HG02610 (cell line): ENCODE measurements around the gene CLIC4.
"Not testable (repeated sequence)": the region's sequence is repeated elsewhere in the genome, so short reads cannot be mapped to it uniquely, and the experiment has no call there.

Experiments used
- ATAC-seq: cut with Tn5 transposase; IDR thresholded peaks from one replicate; pipeline ENCODE4 v1.9.1; 2021; ENCODE audit warnings: mild to moderate bottlenecking, moderate library complexity; ENCODE audit not compliant: unreplicated experiment

The CLIC4 gene

DNA sequence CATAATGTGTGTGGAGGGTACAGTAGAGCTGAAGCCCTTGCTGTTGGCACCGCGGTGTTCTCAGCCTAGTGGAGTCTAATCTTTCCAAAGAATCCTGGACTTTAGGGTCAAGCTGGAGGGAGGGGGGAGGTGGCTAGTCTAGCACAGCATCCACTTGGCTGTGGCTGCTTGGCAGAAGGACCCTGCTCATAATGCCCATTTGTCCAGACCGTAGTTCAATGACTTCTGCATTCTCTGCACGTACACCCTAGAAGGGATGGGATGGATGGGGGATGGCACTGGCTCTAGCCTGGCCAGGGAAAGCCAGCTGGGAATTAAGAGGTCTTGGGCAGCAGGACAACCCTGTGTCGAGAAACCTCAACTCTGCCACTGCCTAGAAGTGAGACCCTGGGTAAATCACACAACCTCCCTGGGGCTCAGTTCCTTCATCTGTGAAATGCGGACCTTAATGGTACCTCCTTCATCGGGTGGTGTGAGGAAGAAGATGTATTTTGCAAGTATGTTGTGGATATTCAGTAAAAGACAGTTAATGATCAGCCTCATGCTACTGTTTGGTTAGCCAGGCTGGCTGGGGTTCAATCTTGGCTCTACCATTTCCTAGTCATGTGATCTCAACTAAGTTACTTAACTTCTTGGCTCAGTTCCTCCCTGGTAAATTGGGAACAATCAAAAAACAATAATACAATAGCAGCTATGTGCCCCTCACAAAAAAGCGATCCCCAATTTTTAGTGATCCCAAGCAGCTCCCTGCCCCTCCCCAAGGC lies 27.2 kb upstream of the CLIC4 start:
- no peak for ATAC-seq

DNA sequence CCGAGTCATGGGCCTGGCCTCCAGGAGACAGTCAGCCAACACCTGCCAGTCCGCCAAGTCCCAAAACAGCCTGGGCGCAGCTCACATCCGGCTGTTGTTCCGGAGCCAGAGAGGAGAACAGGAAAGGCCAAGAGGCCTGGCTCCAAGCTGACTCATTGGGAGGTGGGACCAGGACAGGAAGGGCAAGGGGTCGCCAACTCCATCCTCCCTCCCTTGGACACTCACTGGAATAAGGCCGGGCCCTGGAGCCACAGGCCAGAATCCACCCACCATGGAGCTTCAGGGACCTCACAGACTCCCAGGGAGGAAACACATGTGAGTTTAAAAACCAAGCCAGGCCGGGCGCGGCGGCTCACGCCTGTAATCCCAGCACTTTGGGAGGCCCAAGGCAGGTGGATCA lies 25.1 kb upstream of the CLIC4 start:
- ATAC-seq, result no peak

DNA sequence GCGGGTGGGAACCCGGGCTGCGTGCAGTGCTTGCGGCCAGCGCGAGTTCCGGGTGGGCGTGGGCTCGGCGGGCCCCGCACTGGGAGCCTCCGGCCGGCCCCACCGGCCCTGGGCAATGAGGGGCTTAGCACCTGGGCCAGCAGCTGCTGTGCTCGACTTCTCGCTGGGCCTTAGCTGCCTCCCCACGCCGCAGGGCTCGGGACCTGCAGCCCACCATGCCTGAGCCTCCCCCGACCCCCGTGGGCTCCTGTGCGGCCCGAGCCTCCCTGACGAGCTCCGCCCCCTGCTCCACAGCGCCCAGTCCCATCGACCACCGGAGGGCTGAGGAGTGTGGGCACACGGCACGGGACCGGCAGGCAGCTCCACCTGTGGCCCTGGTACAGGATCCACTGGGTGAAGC lies 23.7 kb upstream of the CLIC4 start:
- ATAC-seq, result no peak

DNA sequence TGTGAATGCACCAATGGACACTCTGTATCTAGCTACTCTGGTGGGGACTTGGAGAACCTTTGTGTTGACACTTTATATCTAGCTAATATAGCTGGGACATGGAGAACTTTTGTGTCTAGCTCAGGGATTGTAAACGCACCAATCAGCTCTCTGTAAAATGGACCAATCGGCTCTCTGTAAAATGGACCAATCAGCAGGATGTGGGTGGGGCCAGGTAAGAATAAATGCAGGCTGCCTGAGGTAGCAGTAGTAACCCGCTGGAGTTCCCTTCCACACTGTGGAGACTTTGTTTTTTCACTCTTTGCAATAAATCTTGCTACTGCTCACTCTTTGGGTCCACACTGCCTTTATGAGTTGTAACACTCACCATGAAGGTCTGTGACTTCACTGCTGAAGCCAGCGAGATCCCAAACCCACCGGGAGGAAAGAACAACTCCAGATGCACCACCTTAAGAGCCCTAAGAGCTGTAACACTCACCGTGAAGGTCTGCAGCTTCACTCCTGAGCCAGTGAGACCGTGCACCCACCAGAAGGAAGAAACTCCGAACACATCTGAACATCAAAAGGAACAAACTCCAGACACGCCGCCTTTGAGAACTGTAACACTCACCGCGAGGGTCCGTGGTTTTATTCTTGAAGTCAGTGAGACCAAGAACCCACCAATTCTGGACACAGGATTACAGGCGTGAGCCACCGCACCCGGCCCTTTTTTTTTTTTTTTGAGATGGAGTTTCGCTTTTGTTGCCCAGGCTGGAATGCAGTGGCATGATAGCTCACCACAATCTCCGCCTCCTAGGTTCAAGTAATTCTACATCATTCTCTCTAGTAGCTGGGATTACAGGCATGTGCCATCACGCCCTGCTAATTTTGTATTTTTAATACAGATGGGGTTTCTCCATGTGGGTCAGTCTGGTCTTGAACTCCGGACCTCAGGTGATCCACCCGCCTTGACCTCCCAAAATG lies 22.9 kb upstream of the CLIC4 start:
- not testable (repeated sequence) for ATAC-seq

DNA sequence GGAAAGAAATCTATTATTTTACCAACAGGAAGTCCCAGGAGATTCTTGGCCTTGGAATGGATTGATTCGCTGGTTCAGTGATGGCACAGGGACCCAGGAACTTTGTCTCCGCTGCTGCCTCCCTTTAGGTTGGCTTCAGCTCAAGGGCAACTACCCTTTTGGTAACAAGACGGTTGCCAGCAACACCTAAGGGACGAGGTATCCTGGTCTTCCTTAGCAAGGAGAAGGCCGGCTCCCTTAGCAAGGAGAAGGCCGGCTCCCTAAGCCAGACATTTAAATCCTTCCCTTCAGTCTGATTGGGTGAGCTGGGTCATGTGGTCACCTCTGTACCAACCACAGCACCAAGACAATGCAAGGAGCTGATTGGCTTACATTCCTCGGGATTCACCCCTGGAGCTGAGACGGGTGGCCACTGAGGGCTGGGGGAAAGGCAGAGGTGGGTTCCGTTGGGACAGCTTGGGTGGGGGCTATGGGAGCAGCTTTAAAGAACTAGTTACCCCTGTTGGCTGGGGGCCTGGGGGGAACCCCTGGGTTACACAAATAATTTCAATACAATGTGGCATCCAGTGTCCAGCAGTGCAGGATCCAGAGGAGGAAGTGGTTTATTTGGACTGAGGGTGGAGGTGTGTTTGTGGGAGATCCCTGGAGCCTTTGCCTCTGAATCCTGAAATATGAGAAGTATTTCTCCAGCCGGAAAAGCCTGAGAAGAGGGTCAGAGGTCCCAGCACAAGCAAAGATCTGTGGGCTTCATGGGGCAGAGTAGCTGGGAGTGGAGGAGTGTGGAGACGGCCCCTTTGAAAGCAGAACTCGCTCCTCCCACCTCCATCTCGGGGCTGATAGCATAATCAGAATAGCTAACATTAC lies 20.7 kb upstream of the CLIC4 start:
- no peak for ATAC-seq

DNA sequence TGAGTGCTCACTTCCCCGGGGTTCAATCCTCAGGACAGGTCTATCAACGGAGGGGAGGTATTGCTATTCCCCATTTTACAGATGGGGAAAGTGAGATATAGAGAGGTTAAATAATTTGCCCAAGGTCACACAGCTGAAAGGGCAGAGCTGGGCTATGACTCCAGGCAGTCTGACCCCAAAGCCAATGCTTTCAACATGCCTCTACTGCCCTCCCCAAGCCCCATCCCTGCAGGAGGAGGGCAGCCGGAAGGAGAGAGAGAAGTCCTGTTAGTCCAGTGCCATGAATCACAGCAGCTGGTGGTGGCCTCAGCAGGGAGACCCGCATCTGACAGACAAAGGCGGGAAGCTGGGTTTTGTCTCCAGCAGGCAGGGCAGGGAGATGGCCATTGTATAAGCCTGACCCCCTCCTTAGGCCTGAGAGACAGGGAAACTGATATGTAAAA lies 20.0 kb upstream of the CLIC4 start:
- no peak for ATAC-seq

DNA sequence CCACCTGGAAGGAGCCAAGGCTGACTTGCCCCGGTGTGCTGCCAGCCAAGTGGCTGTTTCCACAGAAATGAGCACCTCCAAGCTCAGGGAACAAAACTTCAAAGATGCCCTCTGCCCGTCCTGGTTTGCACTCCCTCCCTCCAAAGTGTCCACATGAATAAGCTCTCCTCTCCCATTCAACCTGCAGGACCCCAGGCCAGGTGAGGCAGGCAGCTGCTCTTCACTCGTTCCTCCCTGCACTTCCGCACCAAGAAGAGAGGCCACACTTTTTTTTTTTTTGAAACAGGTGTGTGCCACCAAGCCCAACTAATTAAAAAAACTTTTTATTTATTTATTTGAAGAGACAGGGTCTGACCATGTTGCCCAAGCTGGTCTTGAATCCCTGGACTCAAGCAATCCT lies 18.5 kb upstream of the CLIC4 start:
- no peak for ATAC-seq

DNA sequence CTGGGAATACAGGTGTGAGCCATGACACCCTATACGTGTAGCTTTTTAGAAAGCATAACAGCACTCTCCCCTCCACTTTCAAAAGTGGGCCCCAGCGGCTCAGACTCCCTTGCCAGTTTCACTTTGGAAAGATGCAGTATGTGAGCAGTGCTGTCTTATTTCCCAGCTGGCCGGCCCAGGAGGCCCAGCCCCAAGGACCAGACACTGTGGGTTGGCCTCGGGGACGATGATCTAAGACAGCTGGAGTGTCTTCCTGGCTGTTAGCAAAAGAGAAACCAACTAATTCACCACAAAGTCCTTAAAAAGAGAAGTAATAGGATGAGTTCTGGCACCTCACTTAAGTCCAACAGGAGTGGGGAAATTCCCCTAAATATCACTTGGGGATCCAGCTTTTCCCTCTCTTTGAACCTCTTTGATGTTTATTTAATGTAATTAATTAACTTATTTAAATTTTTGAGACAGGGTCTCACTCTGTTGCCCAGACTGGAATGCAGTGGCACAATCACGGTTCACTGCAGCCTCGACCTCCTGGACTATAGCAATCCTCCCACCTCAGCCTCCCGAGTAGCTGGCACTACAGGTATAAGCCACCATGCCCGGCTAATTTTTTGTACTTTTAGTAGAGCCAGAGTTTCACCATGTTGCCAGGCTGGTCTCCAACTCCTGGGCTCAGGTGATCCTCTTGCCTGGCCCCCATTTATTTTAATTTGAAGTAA lies 17.6 kb upstream of the CLIC4 start:
- ATAC-seq, result peak; percentile 84

DNA sequence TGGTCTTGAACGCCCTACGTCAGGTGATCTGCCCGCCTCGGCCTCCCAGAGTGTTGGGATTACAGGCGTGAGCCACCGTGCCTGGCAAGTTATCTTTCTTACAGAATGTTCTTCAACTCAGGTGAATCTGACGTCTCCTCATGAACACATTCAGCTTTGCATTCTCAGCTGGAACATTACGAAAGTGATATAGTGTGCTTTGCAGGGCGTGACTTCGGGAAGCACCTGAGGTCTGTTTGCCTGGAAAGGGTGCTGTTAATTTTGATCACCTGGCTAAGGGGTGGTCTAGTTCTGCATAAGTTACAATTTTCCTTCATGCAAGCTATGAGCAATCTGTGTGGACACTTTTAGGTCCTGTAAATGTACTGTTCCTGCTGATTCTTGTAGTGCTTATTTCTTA lies 16.3 kb upstream of the CLIC4 start:
- no peak for ATAC-seq

DNA sequence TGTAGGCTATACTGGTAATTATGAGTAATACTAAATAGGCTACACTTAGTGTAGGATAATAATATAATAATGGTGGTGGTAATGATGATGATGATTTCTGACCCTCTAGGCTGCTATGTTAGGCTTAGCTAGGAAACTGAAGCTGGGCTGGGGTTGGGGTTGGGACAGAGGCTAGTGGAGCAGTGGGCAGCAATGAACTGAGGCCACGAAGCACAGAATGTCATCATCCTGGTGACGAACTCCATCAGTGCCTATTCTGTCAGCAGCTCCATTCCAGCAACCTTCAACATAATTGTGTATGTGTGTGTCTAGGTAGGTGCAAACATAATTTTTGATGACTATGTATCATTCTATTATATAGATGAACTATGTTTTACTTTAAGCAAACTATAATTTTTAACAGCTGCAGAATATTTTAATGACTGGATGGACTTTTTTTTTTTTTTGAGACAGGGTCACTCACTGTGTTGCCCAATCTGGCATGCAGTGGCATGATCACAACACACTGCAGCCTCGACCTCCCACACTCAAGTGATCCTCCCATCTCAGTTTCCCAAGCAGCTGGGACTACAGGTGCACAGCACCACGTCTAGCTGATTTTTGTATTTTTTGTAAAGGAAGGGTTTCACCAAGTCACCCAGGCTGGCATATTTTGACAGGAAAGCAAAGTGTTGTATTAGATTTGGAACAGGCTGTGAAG lies 12.9 kb upstream of the CLIC4 start:
- ATAC-seq, result no peak

DNA sequence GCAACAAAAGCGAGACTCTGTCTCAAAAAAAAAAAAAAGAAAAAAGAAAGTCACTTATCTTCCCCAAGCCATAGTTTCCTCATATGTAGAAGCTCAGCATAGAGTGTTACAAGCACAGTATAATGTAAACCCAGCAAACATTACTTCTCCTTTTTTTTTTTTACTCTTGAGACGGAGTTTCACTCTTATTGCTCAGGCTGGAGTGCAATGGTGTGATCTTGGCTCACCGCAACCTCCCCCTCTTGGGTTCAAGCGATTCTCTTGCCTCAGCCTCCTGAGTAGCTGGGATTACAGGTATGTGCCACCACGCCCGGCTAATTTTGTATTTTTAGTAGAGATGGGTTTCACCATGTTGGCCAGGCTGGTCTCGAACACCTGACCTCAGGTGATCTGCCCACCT lies 11.9 kb upstream of the CLIC4 start:
- peak; percentile 78 for ATAC-seq

DNA sequence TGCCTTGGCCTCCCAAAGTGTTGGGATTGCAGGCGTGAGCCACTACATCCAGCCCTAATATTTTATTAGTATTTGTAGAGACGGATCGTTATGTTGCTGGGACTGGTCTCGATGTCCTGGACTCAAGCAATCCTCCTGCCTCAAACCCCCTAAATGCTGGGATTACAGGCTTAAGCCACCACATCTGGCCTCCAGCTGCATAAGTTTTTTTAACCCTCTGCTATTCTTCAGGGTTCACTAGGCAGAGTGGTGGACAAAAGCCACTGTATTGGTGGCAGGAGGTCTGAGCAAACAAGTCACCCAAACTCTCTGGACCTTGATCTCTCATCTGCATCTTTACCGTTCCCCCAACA lies 10.1 kb upstream of the CLIC4 start:
- ATAC-seq, result no peak

DNA sequence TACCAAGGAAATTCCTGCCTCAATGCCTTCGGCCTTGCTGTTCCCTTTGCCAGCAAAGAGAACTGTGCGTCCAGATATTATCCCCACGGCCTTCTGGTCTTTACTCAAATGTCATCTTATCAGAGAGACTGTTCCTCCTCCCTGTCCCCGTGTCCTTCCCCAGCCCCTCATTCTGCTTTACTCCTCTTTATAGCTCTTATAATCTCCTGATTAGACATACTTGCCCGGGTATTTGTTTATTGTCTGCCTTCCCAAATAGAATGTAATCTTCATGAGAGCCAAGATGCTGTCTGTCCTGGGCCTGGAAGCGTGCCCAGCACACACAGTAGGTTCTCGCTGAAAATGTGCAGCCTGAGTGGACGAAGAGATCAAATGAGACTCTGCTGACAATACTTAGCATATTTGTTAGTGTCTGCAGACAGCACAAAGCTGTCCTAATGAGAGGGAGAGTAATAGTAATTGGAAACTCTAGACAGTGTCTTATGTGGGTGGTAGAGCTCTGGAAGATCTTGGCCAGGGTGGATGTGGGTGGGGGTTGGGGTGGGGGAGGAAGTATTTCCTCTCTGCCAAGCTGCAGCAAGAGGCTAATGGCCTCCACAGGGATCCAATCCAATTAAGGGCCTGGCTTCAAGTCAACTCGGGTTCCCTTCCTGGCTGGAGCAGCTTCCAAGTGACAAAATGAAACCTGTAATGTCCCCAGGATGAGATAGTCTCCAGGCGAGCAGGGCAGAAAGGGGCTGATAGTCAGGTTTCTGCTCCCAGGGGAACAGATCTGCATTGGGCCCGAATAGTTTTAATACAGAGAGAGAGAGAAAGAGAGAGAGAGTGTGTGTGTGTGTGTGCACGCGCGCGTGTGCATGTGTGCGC lies 9.5 kb upstream of the CLIC4 start:
- ATAC-seq, result no peak

DNA sequence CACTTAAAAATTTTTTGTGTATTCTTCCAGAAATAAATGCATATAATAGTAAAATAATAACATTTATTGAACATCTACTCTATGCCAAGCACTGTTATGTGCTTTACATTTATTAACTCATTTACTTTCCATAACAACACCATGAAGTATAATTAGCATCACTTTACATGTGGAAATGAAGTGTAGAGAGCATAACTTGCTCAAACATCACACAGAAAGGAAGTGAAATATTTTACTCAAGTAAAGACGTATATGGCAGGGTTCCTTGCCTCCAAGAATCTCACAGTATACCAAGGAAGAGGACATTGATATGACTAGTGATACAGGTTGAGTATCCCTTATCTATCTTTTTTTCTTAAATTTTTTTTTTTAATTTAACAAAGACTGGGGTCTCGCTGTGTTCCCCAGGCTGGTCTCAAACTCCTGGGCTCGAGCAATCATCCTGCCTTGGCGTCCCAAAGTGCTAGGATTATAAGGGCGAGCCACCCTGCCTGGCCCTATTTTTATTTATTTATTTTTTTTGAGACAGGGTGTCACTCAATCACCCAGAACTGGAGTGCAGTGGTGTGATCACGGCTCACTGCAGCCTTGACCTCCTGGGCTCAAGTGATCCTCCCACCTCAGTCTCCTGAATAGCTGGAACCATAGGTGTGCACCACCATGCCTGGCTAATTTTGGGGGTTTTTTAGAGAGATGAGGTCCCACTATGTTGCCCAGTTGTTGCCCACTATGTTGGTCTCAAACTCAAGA lies 7.7 kb upstream of the CLIC4 start:
- no peak for ATAC-seq

DNA sequence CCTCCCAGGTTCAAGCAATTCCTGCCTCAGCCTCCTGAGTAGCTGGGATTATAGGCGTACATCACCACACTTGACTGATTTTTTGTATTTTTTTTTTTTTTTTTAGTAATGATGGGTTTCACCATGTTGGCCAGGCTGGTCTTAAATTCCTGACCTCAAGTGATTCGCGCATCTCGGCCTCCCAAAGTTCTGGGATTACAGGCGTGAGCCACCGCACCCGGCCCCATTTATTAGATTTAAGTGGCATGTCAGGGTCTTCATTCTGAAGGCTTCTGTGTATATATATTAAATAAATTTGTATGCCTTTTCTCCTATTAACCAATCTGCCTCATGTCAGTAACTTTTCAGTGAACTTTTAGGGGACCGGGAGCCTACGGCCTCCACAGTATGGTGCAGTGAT lies 6.0 kb upstream of the CLIC4 start:
- ATAC-seq, result no peak

DNA sequence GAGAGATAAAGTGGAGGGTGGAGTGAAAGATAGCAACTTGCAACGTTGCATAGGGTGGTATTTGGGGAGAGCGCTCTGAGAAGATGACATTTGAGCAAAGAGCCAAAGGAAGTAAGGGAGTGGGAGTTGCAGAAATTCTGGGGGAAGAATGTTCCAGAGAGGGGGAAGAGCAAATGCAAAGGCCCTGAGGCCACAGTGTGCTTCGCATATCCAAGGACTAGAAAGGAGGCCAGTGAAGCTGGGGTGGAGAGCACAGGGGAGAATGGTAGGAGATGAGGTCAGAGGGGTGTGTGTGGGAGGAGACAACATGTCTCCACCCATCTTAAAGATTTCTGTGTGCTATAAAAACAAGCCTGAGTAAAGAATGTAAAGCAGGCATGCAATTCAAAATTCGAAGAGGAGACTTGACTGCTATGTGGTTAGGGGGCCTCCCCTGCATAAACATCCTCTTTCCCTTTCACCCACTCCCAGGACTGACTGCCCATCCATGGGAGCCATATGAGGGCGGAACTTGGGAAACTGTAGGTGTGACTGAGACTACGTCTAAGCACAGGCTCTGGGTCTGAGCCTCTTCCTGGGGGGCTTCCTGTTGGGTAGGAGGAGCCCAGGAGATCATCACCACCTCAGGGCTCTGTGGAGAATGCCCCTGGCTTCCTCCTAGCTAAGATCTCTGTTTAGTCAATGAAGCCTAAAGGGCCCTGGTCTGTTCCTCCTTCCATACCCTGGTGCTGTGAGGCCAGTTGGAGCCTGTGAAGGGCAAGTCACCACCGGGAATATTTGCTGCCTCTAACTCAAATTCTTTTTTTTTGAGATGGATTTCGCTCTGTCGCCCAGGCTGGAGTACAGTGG lies 2.9 kb upstream of the CLIC4 start:
- no peak for ATAC-seq
